Endothelial cell of umbilical vein (primary cell): ENCODE measurements around the gene CCL17. TPM values are rescaled to one million over a fixed set of nuclear protein-coding genes. Genes with fewer than 3 reads are reported as not detected.

Source experiments
- BruUV-seq: library from RNA; stranded (reverse); fragments of 400-500 nt; replicated peaks from 2 replicates; lab custom pipeline; 2021; lab: Mats Ljungman, UMichigan
- CTCF ChIA-PET: fragments of 300-600, 350-600 bp; sonication (Branson Sonifier 250); formaldehyde crosslinking; loops from one replicate; lab custom pipeline; 2021; ENCODE audit warnings: antibody characterized with exemption, inconsistent platforms; lab: Charles Lee
- POLR2A ChIA-PET: fragments of 300-600, 350-600 bp; sonication (Branson Sonifier 250); formaldehyde crosslinking; loops from one replicate; lab custom pipeline; 2021; ENCODE audit warnings: antibody characterized with exemption, inconsistent platforms; lab: Charles Lee
- DNase-seq: peaks from one replicate; pipeline ENCODE4 v3.0.0-alpha.2; 2011; ENCODE audit warnings: low read depth, low spot score
- FAIRE-seq: peaks from 2 replicates; lab custom pipeline; 2011; peaks lifted over from hg19 to GRCh38; lab: Jason Lieb, UNC
- H2AFZ ChIP-seq: 2 replicates; pipeline ENCODE4 v1.6.0; 2012; ENCODE audit warnings: low read depth, low read length, control low read depth, inconsistent platforms
- H3K27ac ChIP-seq: 2 replicates; pipeline ENCODE4 v1.5.1; 2011; ENCODE audit warnings: low read depth, mild to moderate bottlenecking, control low read depth, low read length, moderate library complexity; ENCODE audit not compliant: insufficient read depth
- H3K27me3 ChIP-seq, 2 experiments: 2 replicates each; pipeline versions ENCODE4 v1.6.0 to v1.6.1; 2011; ENCODE audit warnings: low read length in 2 of 2, mixed read lengths in 1 of 2; ENCODE audit not compliant: control insufficient read depth in 2 of 2, insufficient read depth in 2 of 2
- H3K36me3 ChIP-seq, 2 experiments: 2 replicates in 1 of 2; 3 replicates in 1 of 2; pipeline ENCODE4 v1.5.1; 2011; ENCODE audit warnings: low read length in 2 of 2, mild to moderate bottlenecking in 1 of 2, moderate library complexity in 1 of 2; ENCODE audit not compliant: control insufficient read depth in 2 of 2, insufficient read depth in 2 of 2; ENCODE audit errors: extremely low read depth in 1 of 2
- H3K4me1 ChIP-seq: 3 replicates; pipeline ENCODE4 v1.5.1; 2011; ENCODE audit warnings: mild to moderate bottlenecking, low read length; ENCODE audit not compliant: control insufficient read depth, insufficient read depth; ENCODE audit errors: extremely low read depth
- H3K4me2 ChIP-seq: 2 replicates; pipeline ENCODE4 v1.6.1; 2011; ENCODE audit warnings: low read length, control low read depth, mixed read lengths; ENCODE audit not compliant: insufficient read depth
- H3K4me3 ChIP-seq, 3 experiments: fragments of 200-600 bp in 1 of 3; sonication (generic), shearing (Covaris generic) in 1 of 3; replicated peaks in 1 of 3; 2 replicates each; pipeline ENCODE4 v1.5.1; 2011 to 2016; ENCODE audit warnings: control low read depth in 3 of 3, low read length in 3 of 3, mild to moderate bottlenecking in 2 of 3, inconsistent platforms in 1 of 3, low read depth in 1 of 3, moderate library complexity in 1 of 3; ENCODE audit not compliant: insufficient read depth in 1 of 3
- H3K79me2 ChIP-seq: 2 replicates; pipeline ENCODE4 v1.6.0; 2012; ENCODE audit warnings: low read length, inconsistent platforms; ENCODE audit not compliant: control insufficient read depth, insufficient read depth
- H3K9ac ChIP-seq: replicated peaks from 2 replicates; pipeline ENCODE3; 2011; ENCODE audit warnings: low read length, control low read depth; ENCODE audit not compliant: insufficient read depth; ENCODE audit errors: extremely low read depth
- H3K9me1 ChIP-seq: replicated peaks from 3 replicates; pipeline ENCODE4 v1.6.0; 2011; ENCODE audit warnings: mild to moderate bottlenecking, low read length; ENCODE audit not compliant: control insufficient read depth, insufficient read depth; ENCODE audit errors: extremely low read depth
- H3K9me3 ChIP-seq: replicated peaks from 2 replicates; pipeline ENCODE4 v1.5.1; 2012; ENCODE audit warnings: low read length, inconsistent platforms; ENCODE audit not compliant: control insufficient read depth, insufficient read depth
- H4K20me1 ChIP-seq: replicated peaks from 2 replicates; pipeline ENCODE3; 2011; ENCODE audit warnings: mild to moderate bottlenecking, low read length; ENCODE audit not compliant: control insufficient read depth, insufficient read depth; ENCODE audit errors: extremely low read depth
- CTCF ChIP-seq, 2 donors: IDR thresholded peaks; 1 replicate in 1 of 2; 2 replicates in 1 of 2; pipeline ENCODE4 v1.5.1; 2011; ENCODE audit warnings: low read length in 2 of 2, mild to moderate bottlenecking in 2 of 2, moderate library complexity in 2 of 2, control low read depth in 1 of 2, inconsistent platforms in 1 of 2, low read depth in 1 of 2; ENCODE audit not compliant: insufficient read depth in 1 of 2; ENCODE audit errors: extremely low read depth in 1 of 2
- EZH2 ChIP-seq: IDR thresholded peaks from 2 replicates; pipeline ENCODE4 v1.6.1; 2012; ENCODE audit warnings: borderline replicate concordance, low read depth, mild to moderate bottlenecking, moderate library complexity, low read length, inconsistent platforms; ENCODE audit not compliant: severe bottlenecking
- FOS ChIP-seq: IDR thresholded peaks from 2 replicates; pipeline ENCODE4 v1.6.1; 2011; ENCODE audit warnings: mild to moderate bottlenecking, low read length, moderate library complexity, borderline replicate concordance; ENCODE audit not compliant: insufficient read depth
- GATA2 ChIP-seq: IDR thresholded peaks from 2 replicates; pipeline ENCODE4 v1.7.0; 2011; ENCODE audit warnings: low read depth, mild to moderate bottlenecking, moderate library complexity, mixed read lengths, low read length; ENCODE audit not compliant: insufficient read length, insufficient read depth
- JUN ChIP-seq: IDR thresholded peaks from 2 replicates; pipeline ENCODE4 v1.6.1; 2011; ENCODE audit warnings: borderline replicate concordance, low read depth; ENCODE audit not compliant: insufficient read length, insufficient read depth
- MYC ChIP-seq: IDR thresholded peaks from one replicate; pipeline ENCODE4 v1.6.1; 2011; ENCODE audit warnings: mild to moderate bottlenecking, low read depth, low read length
- POLR2A ChIP-seq: IDR thresholded peaks from 2 replicates; pipeline ENCODE4 v1.6.1; 2012; ENCODE audit warnings: low read depth, mild to moderate bottlenecking, control low read depth, low read length
- POLR2AphosphoS5 ChIP-seq: IDR thresholded peaks from 2 replicates; pipeline ENCODE4 v1.6.1; 2012; ENCODE audit warnings: low read depth, mild to moderate bottlenecking, control low read depth, low read length, moderate library complexity; ENCODE audit not compliant: insufficient read depth
- dilution Hi-C: fragments of 300-500 bp; cut with MboI; formaldehyde crosslinking; loops from one replicate; pipeline ENCODE4 v1.15.0; 2019; ENCODE audit warnings: low sequenced_read_pairs; ENCODE audit not compliant: extremely low pct_ligation_motif_present
- intact Hi-C: fragments of 100-400 bp; cut with micrococcal nuclease; formaldehyde crosslinking; loops from one replicate; pipeline ENCODE4 v1.10.0; 2022
- polyA plus RNA-seq, 4 experiments: library from polyadenylated mRNA; depleted of rRNA in 3 of 4; stranded (reverse) in 3 of 4; unstranded in 1 of 4; fragments of >200 nt; gene quantifications; 2 replicates each; pipeline versions ENCODE4 v1.2.1 to v1.2.3, GENCODE V29; 2011 to 2012; ENCODE audit warnings: missing spikeins in 1 of 4
- total RNA-seq: library from RNA; stranded (reverse); gene quantifications from 2 replicates; pipeline ENCODE4 v1.2.3, GENCODE V29; 2021
- TF ChIP-seq, protein P1 (sequence below): IDR thresholded peaks from 2 replicates; pipeline ENCODE4 v1.6.1; 2011; ENCODE audit not compliant: insufficient read depth, insufficient read length

CCL17 gene
- total and polyA plus RNA-seq, 2 donors (not counting 3 experiments of a cell fraction or from before 2014, with no cell fraction given), result not detected

- intact Hi-C loops, result no loop called here
- Histone ChIP-seq H4K20me1 (no peaks in the 10 kb centered on the region), H3K4me3 (no peak overlapping the region), H3K27me3 (no peaks in the 10 kb centered on the region), H3K9ac (no peak overlapping the region), H2AFZ (no peak overlapping the region), H3K9me3 (no peaks in the 10 kb centered on the region), H3K4me1 (no peaks in the 10 kb centered on the region), H3K27ac (no peak overlapping the region), H3K9me1 (no peaks in the 10 kb centered on the region), H3K79me2 (no peaks in the 10 kb centered on the region), H3K4me2 (no peak overlapping the region), H3K36me3 (peaks cover 22 to 39% of the 10 kb centered on the region in 2 experiments)
- FAIRE-seq, result no peak
- no TSS peak for BruUV-seq
- TF ChIP-seq POLR2AphosphoS5 (no peak), POLR2A (no peak), JUN (no peak), EZH2 (no peak), CTCF (IDR thresholded peaks at IDR 0.05; ENCODE audit: extremely low read depth in 1 of 2, insufficient read depth in 1 of 2, low read depth in 1 of 2, low read length in 2 of 2) (no peak), FOS (no peak), GATA2 (no peak), MYC (no peak)
- TF ChIP-seq, protein P1, sequence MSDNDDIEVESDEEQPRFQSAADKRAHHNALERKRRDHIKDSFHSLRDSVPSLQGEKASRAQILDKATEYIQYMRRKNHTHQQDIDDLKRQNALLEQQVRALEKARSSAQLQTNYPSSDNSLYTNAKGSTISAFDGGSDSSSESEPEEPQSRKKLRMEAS, result no peak
- dilution Hi-C loops, result no loop called here
- no peak for DNase-seq
- CTCF ChIA-PET, result interaction anchor here (0.9 to 1.6 kb wide), 3 partner anchors 11 to 134 kb away, joined by 3 to 5 read pairs (median 5); no protein-coding TSS in a partner anchor
- POLR2A ChIA-PET, result no interaction called here
Measured at GRCh38 chr16:57434003-57434402, 29.4 kb downstream of the CCL17 start.
